Measurements from ENCODE around the gene PRKCD.

PRKCD gene

DNA sequence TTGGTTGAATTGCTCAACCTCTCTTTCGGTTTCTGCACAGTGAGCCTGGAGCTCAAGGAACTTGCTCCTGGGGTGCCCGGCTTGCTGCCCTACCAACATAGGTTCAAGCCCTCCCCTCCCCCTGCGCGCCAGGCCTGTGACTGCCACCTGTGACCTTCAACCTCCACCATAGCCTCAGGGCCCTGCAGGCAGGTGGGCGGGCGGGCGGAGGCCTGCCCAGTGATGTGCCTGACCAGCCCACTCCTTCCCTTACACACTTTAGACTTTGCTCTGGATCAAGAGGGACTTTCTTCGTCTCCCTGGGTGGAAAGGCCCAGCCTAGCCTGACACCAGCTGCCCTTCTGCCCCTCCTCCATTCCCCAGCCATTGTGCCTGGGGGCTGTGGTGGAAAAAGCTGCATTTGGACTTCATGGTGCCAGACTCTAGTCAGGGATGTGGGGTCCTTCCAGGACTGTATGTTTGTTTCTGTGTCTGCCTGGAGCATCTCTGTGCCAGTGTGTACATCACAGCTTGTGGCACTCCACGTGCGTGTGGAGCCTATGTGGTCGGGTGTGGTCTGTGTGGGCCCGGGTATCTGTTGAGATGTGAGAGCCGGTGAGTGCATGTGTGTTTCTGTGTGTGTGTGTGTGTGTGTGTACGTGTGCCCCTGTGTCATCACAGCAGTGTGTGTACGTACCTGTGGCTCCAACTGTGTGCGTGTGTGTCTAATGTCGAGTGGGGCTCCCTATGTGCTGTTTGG lies 9.5 kb downstream of the PRKCD start:
- DNase-seq (ENCODE audit: low read depth): no peak

DNA sequence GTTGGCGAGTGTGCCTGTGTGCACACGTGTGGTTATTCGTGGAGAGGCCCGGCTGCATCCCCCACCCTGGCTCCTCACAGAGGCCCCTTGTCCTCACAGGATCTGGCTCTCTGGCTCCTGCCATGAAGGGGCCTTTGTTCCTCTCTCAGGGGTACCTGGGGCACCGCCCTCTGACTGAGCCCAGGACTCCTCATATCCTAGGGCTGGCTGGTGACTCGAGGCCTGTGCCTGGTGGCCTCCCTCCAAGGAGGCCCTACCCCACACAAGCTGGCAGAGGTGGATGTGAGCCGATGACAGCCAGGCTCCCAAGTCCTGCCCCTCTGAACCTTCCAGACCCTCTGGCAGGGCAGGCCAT lies 10.0 kb downstream of the PRKCD start:
- DNase-seq (ENCODE audit: low read depth): no peak

DNA sequence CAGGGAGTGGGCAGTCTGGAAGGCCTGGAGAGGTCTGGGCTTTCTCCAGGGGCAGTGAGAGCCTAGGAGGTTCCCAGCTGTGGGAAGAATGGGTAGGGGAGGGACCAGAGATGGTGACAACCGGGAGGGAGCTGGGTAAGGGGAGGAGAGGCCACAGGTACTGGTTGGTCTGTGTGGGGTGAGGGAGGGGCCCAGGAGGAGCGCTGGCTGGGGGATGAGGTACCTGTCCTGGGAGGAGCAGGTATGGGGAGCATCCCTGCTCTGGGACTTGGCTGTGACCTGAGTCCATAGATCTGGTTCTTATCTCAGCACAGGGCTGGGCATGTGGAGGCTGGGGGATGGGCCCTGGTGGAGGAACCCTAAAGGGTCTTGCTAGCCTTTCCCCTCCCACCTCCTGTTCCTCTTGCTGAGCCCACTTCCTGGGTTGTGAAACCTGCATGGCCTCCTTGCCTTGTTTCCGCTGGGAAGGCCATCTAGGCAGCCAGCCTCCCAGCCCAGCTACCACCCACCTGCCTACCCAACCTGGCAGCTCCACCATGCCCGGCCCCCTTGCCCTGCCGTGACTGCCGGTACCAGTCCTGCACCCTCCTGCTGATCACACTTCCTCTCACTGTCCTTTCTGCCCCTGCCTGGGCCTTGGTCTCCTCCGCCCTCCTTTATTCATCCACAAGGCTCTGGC lies 11.0 kb downstream of the PRKCD start:
- DNase-seq (ENCODE audit: low read depth): no peak

DNA sequence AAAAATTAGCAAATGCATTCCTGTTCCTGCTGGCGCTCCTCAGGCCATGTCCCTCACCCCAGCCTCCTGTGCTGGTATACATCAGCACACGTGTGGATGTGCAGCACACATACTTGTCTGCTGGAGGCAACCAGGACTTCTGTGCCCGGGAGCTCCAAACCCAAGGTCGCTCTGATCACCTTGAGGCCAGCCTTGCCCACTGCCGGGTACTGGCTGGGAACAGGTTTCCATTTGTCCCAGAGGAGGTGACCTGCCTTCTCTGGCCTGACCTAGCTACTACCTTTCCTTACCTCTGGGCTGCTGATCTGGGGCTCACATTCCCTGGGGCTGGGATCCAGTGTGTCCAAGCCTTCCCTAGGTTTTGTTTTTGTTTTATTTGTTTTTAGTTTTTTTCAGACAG lies 12.1 kb downstream of the PRKCD start:
- no peak for DNase-seq (ENCODE audit: low read depth)

DNA sequence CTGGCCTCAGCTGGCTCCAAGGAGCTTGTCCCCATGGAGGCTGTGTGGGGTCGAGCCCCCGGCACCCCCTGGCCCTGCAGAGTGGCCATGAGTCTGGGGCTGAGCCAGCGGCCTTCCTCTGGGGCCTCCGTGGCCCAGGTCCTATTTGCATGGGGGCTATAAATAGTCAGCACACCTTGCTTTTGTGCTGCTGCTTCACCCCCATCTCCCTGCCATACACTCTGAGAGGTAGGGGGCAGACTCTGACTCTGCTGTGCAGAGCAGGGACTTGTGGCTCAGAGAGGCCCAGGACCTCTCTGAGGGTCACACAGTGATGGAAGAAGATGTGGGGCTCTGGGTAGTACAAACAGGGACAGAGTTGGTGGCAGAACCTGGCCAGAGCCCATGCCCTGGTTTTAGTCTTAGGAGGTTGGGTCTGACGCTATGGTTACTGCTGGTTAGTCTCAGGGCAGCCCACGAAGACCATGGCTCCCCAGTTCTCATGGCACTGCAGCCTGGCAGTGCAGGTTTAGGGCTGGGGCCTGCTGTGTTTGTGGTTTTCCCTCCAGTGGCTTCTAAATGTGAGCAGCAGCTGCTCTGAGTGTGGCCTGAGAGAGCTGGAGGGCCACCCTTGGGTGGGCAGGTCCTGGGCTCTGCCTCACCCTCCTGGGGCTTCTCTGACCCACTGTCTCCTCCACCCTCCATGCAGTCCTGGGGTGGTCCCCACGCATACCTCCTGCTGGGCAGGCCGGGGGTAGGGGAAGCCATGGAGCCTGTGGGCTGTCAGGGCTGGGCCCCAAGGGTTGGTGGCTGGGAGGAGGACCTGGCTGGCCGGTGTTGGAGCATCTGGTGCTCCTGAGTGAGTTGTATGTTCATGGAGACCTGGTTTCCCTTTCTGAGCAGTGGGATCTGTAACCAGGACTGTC lies 13.6 kb downstream of the PRKCD start:
- DNase-seq (ENCODE audit: low read depth): no peak

DNA sequence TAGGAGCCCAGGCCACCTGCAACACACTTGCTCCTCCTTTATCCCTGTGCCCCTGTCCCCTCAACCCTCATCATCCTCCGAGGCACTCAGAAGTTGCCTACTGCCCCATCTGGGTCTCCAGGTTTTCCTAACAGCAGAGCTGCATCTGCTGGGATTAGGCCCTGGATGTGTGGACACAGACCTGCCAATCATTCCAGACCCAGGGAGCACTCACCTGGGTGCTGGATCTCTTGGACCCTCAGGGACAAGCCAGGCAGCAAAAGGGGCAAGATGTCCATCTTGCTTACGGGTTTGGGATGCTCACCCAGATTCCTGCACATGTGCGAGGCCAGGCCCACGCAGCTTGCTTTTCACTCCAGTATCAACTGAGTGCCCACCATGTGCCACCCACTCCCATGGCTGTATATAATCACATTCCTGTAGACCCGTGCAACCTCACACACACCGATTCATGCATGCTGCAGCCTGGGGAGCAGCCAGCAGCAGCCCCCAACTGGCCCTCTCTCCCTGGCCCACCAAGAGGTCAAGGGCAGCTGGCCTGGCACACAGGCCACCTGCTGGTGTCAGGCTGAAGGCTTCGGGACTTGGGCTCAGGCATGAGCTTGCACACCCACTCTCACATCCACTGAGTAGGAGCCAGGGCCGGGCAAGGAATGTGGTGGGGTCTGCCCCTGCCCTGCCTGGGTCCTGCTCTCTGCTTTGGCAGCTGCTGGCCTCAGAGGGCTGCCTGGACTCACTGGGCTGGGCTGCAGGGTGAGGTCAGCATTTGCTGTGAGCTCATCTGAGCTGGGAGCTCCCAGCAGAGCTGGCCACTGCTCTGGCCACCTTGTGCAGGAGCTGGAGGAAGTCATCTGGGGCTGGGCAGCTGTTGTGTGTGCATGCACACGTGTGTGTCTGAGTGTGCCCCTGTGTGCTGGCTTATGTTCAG lies 14.9 kb downstream of the PRKCD start:
- no peak for DNase-seq (ENCODE audit: low read depth)

DNA sequence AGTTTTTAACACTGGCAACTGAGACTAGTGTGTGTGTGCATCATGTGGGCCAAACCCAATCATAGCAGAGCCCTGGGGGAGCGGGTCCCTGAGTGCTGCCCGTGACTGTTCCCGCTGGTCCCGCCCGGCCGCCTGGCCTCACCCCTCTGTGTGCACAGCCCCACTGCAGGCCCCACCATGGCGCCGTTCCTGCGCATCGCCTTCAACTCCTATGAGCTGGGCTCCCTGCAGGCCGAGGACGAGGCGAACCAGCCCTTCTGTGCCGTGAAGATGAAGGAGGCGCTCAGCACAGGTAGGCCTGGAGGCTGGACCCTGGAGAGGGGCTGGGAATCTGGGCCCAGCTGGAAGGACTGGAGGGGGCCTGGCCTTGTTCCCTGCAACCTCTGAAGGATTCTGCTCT lies 17.2 kb downstream of the PRKCD start:
- no peak for DNase-seq (ENCODE audit: low read depth)

DNA sequence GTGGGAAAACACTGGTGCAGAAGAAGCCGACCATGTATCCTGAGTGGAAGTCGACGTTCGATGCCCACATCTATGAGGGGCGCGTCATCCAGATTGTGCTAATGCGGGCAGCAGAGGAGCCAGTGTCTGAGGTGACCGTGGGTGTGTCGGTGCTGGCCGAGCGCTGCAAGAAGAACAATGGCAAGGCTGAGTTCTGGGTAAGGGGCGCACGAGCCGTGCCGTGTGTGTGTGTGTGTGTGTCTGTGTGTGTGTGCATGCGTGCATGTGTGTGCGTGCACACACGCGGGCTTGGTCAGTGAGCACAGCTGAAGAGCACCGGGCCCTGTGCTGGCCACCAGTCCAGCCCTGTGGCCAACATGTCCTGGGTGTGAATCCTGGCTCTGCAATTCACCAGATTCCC lies 18.6 kb downstream of the PRKCD start:
- no peak for DNase-seq (ENCODE audit: low read depth)

DNA sequence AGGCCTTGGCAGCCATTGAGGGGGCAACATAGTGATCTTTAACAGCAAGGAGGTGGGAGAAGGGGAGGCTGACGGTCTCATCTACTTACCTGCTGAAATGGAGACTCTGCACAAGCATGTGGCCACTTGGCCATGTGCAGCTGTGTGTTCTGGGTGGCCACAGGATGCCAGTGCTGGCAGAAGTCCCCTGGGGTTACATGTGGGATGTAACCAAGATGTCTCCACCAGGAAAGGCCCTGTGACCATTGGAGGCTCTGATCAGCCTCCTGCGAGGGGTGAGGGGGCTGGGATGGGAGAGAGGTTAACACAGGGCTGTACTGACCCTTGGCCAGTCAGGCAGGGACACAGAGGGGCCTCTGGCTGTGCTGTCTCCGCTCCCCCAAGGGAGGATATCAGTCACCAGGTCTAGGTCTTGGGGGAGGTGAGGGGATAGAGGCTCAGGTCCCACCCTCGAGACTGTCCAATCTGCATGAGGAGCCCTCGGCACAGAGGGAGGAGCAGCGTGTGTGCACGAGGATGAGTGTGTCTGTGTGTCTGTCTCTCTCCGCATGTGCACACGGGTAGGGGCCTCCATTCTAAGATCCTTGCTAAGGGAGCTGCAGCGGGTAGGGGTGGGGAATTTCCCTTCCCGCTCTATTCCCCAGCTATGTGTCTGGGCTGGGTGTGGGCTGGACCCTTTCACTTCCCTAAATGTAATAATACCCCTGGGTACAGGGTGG lies 19.5 kb downstream of the PRKCD start:
- DNase-seq (ENCODE audit: low read depth): no peak

DNA sequence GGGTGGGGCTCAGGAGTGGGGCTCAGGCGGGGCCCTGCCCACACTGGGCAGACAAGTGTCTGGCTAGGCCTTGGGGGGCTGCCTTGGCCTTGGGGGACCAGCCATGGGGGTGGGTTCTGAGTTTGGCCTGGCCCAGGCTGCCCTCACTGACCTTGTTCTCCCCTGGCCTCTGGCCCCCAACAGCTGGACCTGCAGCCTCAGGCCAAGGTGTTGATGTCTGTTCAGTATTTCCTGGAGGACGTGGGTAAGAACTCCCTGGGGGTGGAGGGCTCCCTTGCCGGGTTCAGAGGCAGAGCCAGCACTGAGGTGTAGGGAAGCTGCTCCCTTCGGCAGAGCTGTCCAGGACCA lies 20.0 kb downstream of the PRKCD start:
- no peak for DNase-seq (ENCODE audit: low read depth)

DNA sequence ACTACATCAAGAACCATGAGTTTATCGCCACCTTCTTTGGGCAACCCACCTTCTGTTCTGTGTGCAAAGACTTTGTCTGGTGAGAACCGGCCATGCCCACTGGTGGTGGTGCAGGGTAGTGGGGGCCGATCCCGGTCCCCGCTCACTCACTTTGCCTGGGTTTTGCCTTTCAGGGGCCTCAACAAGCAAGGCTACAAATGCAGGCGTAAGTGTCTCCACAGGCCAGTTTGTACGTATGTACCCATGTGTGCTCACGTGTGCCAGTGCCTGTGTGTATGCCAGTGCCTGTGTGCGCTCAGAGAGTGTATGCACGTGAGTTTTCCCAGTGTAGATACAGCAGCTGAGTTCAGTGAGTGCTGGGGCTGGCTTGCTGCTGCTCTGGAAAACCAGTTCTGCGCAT lies 20.5 kb downstream of the PRKCD start:
- no peak for DNase-seq (ENCODE audit: low read depth)

DNA sequence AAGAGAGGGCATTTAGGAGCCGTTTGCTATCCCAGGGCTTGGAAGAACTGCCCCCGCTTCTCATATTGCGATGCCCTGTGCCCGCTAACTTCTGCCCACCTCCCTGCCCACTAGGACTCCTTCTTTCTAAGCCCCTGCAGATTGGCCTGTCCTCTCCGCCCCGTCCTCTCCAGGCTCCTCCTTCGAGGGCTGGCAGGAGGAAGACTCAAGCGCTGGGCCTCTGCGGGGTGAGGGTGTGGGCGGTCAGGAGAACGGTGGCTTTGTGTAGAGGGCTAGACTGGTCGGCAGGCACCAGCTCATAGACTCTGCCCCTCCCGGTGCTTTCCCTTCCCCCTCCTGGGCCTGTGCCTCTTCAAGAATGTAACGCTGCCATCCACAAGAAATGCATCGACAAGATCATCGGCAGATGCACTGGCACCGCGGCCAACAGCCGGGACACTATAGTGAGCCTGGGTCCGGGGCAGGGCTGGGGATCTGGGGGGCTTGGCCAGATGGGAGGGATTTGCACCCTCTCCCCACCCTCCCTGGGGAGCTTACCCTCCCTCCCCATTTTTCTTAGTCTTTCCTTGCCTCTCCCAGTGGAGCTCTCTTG lies 21.9 kb downstream of the PRKCD start:
- DNase-seq (ENCODE audit: low read depth): no peak

DNA sequence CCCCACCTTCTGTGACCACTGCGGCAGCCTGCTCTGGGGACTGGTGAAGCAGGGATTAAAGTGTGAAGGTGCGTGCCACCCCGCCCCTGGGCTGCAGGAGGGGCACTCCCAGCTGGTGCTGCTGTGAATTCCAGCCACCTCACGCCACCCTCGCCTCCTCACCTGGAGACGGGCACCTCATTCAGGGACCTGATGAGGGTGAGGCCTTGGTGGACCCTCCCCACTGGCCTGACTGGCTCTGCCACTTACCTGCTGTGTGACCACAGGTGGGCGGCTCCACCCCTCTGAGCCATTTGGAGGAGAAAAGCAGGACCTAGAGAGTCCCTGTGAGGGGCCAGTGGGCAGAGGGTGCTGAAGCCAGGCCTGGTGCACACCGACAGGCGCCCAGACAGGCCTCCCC lies 22.5 kb downstream of the PRKCD start:
- no peak for DNase-seq (ENCODE audit: low read depth)

DNA sequence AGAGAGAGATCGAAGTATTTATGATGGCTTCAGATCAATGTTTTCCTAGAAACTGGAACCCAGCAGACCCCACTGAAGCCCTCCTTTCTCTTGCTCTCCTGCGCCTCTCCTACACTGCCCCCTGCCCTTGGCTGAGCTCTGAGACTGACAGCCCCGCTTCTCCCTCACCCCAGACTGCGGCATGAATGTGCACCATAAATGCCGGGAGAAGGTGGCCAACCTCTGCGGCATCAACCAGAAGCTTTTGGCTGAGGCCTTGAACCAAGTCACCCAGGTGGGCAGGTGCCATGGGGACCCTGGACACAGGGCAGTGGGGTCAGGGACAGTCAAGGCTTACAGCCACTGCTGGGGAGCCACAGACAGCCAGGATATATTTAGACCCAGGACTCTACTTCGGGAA lies 23.7 kb downstream of the PRKCD start:
- DNase-seq (ENCODE audit: low read depth): no peak

DNA sequence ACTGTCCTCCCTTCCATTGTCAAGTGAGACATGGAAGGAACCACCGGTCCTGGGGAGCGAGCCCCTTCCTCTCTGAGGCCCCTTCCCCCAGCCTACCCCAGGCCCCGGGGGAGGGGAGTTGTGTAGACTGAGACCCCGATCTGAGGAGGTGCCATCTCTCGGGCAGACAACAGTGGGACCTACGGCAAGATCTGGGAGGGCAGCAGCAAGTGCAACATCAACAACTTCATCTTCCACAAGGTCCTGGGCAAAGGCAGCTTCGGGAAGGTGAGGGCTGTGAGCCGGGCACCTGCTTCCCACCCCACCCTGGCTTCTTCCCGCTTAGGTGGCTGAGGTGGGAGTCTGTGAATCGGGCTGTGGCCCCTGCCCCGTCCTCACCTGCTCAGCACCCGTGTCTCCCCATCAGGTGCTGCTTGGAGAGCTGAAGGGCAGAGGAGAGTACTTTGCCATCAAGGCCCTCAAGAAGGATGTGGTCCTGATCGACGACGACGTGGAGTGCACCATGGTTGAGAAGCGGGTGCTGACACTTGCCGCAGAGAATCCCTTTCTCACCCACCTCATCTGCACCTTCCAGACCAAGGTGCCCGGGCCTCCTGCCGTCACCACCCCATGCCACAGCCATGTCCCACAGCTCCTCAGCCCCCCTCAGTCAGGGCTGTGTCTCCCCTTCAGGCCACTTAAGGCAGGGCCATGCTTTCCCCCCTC lies 24.9 kb downstream of the PRKCD start:
- no peak for DNase-seq (ENCODE audit: low read depth)

DNA sequence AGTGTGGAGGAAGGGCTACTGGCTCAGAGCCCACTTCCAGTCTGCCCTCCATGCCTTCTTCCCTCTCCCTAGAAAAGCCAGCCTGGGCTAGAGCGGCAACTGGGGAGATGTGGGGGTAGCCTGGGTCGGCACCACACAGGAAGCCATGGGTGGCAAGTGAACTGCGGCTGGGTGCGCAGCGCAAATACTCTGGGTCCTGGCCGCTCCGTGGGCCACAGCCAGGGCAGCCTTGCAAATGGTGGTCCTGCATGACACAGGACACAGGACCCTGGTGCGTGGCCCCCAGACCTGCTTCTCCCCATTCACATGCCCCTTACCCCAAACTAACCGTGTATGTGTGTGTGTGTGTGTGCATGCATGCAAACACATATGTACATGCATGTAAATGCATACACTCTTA lies 25.7 kb downstream of the PRKCD start:
- no peak for DNase-seq (ENCODE audit: low read depth)

DNA sequence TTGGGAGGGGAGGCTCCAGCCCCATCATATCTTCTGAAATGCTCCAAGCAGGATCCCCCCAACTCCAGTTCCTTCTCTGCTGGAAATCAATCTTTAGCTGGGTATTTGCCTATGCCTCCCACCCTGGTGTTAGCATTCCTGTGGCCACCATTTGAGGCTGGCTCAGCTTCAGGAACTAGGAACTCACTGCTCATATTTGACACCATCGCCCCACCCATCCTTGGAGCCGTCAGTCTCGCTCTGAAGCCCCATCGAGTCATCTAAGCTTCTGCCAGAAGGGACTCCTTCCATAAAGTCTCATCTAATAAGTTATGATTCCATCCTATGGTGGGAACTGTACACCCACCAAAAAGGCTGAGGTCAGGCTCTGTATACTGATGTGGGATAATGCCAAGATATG lies 26.4 kb downstream of the PRKCD start:
- DNase-seq (ENCODE audit: low read depth): no peak

DNA sequence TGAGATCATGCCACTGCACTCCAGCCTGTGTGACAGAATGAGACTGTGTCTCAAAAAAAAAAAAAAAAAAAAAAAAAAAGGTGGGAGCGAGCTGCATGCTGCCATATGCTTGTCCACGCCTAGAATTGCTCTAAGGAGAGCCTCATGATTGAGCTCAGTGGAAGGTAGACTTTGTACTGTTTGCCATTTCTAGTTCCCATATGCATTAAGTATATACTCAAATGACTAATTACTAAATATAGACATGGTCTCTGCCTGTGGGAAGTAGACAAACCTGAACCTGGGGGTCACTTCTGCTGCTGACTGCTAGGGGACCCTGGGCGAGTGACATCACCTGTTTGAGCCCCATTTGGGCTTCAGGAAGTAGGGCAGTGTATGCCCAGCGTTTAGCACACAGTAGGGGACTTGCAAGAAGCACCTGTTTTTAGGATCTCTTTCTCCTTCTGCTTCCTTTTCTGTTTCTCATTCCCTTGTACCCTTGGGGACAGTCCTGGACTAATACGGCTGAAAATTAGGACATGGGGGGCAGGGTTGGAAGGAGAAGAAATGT lies 27.2 kb downstream of the PRKCD start:
- no peak for DNase-seq (ENCODE audit: low read depth)

DNA sequence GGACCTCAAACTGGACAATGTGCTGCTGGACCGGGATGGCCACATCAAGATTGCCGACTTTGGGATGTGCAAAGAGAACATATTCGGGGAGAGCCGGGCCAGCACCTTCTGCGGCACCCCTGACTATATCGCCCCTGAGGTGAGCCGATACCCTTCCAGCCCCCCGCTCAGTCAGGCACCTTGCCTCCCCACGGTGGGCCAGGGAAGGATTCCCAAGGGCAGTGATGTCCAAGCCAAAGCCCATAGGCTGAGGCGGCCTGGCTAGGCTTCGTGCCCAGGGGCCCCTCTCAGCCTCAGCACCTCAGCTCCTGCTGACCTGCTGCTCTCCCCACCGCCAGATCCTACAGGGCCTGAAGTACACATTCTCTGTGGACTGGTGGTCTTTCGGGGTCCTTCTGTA lies 27.7 kb downstream of the PRKCD start:
- DNase-seq (ENCODE audit: low read depth): no peak

DNA sequence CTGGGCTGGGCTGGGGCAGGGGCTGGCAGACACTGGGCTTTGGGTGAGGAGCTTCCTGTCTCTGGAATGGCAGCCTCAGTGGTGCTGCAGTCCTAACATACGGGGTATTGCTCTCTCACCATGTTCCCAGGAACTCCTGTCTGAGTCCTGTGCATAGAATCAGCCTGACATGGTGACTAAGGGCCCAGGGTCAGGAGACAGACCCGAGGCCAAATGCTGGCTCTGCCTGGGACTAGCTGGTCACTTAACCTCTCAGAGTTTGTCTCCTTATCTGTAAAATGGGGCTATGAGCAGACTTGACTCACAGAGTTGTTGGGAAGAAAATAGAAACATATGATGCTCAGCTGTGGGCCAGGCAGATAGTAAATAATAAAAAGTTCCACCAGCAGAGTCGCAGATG lies 28.3 kb downstream of the PRKCD start:
- no peak for DNase-seq (ENCODE audit: low read depth)

All from fibroblast of gingiva (primary cell).